Activated CD4-positive, CD25-positive, alpha-beta regulatory T cell treated with anti-CD3 and anti-CD28 coated beads, Interleukin-2, amount 50 U/mL, for 16 hours (primary cell): ENCODE measurements around the gene UNG.

ENCODE experiments used
- DNase-seq: peaks from one replicate; pipeline ENCODE4 v3.0.0-alpha.2; 2020; ENCODE audit warnings: low read depth, low spot score

UNG gene

DNA sequence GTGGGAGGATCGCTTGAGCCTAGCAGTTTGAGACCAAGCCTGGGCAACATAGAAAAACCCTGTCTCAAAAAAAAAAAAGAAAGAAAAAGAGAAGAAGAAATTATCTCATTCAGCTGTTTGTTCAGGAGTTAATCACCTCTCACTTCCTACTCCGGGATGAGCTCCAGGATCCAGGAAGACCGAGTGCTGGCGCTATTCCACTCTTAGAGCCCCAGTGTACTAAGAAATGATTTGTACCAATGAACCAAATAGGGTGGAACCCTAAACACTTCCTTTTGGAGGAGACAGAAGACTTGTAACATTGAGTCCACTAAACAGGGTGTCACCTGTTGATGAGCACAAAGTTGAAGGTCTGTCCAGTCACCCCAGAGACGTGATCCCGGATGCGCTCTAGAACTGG lies 7.7 kb upstream of the UNG start:
- no peak for DNase-seq

DNA sequence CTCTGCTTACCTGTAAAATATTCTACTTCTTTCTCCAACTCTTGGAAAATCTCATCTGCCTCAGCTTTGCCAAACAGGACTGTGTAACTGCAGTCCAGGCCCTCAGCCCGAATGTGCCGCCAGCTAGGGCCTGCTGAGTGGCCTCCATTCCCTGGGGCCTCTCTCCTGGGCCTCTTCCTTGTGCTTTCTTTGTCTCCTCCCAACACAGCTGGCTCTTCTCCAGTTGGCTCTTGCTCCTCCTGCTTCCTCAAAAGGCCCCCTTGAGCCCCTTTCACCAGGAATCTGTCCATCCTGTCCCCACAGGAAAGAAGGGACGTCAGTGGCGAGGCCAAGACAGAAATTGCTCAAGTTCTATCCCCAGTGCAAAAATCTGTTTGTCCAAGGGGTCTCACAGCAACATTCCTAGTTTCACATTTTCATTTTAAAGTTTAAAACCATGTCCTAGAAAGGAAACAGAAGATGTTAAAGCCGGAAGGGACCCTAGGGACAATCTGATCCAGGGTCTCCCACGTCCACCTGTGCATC lies 4.8 kb upstream of the UNG start:
- DNase-seq, result no peak

DNA sequence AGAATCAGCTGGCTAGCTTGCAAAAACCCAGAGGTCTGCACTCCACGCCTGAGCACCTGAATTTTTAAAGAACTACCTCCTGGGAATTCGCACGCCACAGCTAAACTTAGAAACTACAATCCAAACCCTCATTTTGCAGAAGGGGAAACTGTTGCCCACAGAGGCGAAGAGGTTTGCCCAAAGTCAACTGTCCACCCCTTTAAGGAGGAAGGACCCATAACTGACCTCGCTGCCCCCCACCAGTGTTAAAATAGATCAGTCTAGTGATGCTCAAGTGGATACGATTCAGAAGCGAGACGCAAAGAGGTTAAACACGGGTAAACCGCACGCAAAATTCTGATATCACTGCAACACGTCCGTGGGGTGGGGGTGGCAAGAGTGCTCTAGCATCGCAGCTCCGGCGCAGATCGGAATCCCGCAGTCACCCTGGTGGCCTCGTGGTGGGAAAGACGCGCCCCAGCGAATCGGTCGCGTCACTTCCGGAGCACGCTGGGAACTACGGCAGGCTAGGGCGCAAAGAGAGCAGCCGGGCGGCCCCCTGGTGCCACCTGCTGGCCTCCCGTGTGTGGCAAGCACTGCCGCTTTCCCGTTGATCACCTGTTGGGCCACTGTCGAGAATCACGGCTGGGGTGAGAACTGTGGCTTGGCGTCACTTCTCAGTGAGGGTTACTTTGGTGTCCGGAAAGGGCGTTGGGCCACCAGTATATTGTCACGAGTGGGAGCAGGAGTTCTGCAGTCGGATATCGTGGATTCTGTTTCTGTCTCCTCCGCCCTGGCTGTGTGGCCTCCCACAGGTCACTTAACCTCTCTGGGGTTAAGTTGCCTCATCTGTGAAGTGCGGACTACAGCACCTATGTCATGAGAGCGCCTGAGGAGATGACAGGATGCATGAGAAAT lies 4.1 kb upstream of the UNG start, which contains the start of gene ALKBH2:
Gene ALKBH2, minus strand, starts transcription at position 451 of the 897 bp plus-strand sequence. CDS start 686 bp downstream, outside the sequence.
- DNase-seq, result peak; percentile 89

DNA sequence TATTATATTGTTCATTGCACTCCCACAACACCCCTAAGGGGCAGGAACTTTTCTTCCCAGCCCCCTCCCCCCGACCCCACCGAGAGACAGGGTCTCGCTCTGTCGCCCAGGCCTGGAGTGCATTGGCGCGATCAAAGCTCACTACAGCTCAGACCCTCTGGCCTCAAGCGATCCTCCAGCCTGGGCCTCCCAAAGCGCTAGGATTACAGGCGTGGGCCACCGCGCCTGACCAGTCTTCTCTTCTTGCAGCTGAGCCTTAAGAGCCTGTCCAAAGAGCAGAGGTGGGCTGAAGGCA lies 310 bp upstream of the UNG start:
- no peak for DNase-seq

DNA sequence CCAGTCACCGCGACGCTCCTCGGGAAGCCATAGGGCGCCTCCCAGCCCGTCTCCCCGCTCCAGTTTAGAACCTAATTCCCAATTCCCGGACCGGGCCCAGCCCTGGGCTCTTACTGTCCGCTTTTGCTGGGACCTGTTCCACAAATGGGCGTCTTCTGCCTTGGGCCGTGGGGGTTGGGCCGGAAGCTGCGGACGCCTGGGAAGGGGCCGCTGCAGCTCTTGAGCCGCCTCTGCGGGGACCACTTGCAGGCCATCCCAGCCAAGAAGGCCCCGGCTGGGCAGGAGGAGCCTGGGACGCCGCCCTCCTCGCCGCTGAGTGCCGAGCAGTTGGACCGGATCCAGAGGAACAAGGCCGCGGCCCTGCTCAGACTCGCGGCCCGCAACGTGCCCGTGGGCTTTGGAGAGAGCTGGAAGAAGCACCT lies 797 bp downstream of the UNG start:
- DNase-seq, result no peak

DNA sequence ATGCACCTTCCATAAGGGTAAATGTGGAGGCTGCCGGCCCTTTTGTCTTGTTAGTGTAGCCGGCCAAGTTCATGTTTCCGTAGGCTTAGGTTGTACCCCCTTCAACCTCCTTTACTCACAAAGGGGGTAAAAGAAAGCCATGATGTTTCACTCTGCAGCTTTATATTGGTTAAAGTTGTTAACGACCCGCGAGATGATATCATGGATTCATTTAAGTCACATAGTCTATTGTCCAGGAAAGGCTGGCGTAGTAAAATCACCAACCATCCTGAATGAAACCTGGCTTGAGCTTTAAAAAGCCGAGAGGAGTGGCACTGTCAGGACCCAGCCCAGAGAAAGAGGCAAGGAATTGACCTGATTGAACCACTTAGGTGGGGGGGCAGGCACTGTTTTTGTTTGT lies 1.3 kb downstream of the UNG start:
- DNase-seq, result no peak

DNA sequence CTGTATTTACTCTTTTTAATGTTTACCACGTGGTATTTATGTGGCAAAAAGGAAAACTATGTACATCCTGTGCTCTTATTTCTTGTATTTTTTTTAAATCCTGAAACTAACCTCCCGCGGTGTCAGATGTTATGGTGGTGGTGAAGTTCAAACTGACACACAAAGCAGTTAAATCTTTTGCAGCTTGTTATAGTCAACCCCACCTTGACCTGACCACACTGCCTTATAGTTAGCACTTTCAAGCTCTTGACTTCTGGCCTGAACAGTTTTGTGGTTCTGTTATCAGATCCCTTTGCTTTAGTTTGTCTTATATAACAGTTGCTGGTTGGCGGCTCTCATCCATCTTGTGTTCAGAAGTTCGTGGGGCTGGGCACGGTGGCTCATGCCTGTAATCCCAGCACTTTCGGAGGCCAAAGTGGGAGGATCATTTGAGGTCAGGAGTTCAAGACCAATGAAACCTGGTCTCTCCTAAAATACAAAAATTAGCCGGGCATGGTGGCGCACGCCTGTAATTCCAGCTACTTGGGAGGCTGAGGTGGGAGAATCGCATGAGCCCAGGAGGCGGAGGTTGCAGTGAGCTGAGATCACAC lies 2.1 kb downstream of the UNG start:
- no peak for DNase-seq

DNA sequence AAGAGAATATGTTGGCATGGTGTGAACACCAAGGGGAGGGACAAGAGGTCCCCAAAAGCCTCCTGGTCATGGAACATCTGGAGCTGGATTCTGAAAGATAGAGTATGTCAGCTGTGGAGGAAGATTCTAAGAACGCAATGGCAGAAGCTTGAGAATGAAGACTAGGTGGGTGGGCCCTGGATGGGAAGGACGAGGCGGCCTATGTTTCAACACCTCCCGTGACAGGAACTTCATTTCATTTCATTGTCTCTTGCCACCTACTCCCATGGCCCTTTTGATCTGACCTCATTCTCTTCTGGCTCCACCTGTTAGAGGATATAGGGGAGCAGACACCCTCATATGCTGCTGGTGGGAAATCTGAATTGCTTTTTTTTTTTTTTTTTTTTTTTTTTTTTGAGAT lies 3.3 kb downstream of the UNG start:
- no peak for DNase-seq

DNA sequence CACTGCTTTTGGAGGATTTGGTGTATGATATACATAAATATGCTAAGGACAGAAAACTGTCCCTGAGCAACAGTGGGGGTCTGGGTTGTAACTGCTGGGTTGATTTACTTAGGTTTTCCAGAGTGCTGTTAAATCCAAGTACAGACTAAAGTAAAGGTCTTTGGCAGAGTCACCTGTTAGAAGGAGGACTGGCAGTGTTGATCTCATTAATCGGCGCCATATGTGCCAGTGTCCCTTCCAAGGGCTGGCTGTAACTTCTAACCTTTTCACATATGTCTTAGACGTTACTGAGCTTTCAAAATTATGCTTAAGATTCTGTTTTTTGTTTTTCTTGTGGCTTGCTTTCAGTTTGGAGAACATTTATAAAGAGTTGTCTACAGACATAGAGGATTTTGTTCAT lies 5.1 kb downstream of the UNG start:
- DNase-seq, result no peak

DNA sequence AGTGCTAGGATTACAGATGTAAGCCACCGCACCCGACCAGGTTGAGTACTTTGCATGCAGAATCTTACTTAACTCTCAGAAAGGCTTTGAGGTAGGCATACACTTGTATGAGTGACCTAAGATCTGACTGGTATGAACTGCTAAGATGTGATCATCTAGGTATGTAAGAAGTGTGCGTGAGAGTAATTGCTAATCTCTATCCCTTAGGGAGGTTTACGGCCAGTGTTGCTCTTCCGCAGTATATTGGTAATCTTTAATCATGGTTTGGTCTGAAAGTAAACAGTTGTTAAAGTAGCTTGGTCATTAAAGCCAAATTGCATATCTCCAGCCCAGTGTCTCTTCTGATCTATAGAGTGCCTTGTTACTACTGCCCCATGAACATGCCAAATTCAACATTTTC lies 7.8 kb downstream of the UNG start:
- DNase-seq, result no peak

DNA sequence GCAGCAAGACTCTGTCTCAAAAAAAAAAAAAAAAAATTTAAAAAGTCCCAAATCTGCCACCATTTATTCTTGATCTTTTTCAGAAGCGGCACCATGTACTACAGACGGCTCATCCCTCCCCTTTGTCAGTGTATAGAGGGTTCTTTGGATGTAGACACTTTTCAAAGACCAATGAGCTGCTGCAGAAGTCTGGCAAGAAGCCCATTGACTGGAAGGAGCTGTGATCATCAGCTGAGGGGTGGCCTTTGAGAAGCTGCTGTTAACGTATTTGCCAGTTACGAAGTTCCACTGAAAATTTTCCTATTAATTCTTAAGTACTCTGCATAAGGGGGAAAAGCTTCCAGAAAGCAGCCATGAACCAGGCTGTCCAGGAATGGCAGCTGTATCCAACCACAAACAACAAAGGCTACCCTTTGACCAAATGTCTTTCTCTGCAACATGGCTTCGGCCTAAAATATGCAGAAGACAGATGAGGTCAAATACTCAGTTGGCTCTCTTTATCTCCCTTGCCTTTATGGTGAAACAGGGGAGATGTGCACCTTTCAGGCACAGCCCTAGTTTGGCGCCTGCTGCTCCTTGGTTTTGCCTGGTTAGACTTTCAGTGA lies 12.5 kb downstream of the UNG start:
- no peak for DNase-seq

DNA sequence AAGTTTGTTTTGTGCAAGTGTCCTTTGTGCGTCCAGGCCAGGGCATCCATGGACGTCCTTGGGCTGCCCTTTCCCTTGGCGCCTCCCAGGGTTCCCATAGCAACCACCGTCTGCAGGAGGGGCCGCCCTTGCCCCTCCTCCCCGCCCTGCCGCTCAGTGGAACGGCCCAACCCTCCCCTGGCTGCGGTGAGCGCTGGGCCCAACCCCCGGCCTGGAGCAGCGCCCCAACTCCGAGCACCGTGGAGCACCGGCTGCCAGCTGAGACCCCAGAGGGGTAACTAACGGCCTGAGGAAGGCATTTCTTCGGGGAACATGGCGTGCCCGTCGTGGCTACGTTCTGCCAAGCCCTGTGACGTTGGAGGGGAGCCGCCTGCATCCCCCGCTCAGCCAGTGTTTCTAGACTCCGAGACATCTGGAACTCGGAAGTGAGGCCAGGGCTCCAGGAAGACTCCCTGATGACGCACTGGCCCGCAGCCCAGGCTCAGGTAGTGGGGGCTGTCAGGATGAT lies 13.6 kb downstream of the UNG start:
- peak; percentile 25 for DNase-seq

DNA sequence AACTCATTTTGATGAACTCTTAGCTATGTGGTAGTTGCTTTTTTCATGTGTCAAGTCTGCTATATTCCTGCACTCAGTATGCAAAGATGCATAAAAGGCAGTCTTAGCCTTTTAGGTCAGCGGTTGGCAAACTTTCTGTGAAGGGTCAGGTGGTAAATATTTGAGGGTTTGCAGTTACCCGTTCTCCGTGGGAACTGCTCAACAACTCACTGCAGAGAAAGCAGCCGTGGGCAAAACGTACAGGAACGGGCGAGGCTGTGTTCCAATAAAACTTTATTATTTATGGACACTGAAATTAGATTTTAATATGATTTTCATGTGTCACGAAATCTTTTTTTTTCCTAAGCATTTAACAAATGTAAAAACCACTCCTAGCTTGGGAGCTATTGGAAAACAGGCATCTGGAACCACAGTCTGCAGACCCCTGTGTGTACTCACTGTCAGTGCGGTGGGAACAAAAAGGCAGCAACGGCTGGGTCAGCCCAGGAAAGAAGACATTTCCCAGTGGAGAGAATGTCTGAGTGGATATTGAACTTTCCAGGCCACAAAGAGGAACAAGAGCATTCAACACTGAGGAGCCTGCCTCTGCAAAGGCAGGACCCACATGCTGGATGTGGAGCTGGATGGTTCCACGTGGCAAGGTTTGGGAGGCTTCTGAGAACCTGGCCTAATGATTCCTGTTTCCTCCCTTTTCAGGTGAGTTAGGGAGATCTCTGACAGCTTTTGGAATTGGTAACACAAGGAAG lies 15.5 kb downstream of the UNG start:
- DNase-seq, result no peak

DNA sequence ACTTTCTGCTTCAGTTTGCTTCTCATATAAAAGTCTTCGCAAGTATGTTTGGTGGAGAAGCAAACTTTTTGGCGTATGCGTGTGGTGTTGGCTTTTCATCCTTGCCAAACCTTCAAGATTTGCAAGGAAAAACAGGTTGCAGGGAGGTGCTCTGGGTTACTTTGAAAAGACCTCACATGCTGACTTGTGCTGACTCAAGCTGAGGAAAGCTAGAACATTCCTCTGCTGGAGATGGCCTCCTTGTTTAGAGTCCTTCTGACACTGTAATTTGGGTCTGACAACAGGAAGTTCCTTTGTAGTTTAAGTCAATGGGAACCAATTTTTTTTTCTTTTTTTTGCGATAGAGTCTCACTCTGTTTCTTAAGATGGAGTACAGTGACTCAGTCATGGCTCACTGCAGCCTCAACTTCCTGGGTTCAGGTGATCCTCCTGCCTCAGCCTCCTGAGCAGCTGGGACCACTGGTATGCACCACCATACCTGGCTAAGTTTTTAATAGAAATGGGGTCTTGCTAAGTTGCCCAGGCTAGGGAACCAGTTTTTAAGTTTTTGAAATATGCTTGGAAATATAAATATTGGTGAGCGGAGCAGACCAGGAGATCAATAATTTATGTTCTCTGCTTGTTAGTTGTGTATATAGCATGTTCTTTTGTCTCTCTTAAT lies 16.4 kb downstream of the UNG start:
- no peak for DNase-seq

DNA sequence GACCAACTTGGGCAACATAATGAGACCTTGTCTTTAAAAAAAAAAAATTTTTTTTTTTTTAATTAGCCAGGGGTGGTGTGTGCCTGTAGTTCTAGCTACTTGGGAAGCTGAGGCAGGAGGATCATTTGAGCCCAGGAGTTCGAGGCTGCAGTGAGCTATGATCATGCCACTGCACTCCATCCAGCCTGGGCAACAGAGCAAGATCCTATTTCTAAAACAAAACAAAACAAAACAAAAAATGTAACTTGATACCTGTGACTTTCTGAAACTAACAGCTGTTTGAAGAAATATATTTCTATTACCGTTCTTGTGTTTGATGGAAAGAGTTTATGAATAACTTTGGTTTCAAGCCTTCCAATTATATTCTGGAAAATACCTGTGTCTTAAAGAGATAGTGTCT lies 17.2 kb downstream of the UNG start:
- DNase-seq, result no peak

DNA sequence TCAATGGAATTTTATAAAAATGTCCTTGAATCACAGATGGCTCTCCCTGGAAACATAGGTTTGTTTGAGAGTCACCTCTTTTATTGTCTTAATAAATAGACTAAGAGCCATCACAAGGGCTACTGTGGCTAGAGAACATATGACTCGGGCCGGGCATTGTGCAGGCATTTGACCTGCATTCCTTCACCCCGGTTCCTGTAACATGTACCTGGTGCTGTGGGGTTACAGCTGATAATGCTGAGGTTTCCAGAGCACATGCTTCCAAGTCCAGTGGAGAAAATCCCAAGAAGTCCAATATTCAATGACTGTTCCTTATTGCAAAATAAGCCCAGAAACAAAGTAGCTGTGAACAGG lies 18.0 kb downstream of the UNG start:
- no peak for DNase-seq

DNA sequence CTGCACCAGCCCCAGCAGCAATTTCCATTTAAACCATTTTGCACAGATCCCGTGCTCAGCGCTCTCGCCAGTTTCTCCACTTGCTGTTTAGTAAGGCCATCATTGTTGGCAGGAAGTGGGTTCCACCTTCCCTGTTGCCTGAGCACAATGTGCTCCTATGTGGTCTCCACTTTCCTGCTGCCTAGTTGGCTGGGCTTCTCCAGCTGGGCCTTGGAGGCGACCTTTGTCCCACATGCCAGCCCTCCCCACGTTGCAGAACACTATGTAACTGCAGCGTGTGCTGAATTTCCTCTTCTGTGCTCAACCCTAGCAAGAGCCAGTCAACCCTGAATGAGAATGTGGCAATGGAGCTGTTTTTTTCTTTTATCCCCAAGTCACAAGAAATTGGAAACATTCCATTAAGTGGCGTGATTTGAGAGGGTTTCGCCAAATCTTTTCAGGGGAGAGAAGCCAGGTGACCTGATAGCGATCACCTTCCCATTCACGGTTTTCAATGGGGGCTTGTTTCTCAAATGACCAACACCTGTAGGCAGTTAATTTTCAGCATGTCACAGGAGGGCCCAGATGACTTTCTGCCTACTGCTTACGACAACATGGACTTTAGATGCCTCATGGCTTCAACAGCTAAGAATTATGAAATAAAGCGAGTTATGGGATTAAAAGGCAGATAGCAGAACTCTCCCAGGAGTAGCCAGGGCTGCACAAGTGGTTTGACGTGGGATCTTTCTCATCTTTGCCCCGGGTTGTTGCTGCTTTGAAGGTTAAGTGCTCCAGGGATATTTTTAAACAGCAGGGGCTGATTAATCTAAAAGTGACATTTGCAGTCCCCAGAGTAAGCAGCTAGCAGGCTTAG lies 18.6 kb downstream of the UNG start, which contains the start of gene ACACB:
Gene ACACB, plus strand, starts transcription at position 830 of the 853 bp plus-strand sequence. CDS start 22,819 bp downstream, outside the sequence.
- no peak for DNase-seq

DNA sequence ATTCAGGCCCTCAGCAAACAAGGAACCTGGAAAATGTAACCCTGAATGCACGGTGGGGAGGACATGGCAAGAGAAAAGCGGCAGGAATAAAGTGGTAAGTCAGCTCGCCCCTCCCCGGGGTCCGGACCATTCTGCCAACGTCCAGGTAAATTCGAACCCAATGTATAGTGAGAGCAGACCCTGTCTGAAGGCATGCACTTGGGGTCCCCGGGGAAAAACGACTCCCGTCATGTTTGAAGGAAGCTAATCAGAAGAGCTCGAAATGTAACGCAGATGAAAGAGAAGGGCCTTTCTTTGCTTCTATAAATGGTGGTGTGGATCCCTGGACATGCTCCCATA lies 19.2 kb downstream of the UNG start:
- no peak for DNase-seq

DNA sequence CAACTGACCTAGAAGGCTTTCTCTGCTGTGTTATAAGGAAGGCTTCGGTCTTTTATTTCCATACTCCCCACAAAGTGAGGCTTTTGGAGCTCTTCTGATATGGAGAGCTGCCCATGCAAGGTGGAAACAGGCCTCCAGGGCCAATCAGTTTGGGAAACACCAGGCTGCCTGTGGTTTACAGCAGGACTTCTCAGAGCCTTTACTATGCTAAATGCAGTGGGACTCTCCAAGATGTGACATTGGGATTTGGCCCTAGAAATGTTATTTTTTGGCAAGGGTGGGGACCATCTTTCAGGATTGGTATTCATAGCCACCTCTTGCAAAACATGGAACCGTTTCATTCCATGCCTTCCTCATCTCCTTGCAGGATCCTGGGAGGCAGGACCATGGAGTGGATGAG lies 22.7 kb downstream of the UNG start:
- no peak for DNase-seq

DNA sequence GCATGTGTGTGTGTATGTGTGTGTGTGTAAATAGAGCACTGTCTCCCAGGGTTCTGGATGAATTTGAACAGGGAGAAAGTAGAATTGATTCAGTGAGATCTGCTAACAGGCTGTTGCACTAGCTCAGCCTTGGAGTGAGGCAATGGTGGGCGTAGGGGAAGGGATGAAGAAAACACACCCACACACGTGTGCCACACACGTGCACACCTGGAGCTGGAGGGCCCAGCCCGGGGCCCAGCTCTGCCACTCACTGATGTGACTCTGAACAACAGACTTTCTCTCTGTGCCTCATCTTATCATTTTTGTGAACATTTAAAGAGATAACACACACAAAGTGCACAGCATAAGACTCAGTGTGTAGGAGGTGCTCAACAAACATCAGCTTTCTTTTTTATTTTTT lies 23.2 kb downstream of the UNG start:
- DNase-seq, result no peak
